ENCODE data around the gene DIPK1B.

GRCh38 chr9:136746155-136746490 lies 33.8 kb downstream of the DIPK1B start:
- TF ChIP-seq ZNF274 (IDR thresholded peaks at IDR 0.05; ENCODE audit: low read depth, low read length) (no peak), YY1 (IDR thresholded peaks at IDR 0.05; ENCODE audit: insufficient read depth, insufficient read length) (no peak)
